HG03196 (cell line): ENCODE data around the gene ASCL1.

Experiments
- ATAC-seq: cut with Tn5 transposase; IDR thresholded peaks from one replicate; pipeline ENCODE4 v1.9.1; 2021; ENCODE audit not compliant: unreplicated experiment

Gene ASCL1

GRCh38 chr12:102957339-102958050 is at the start of gene ASCL1:
Gene ASCL1 (plus strand): TSS chr12:102957674. CDS start chr12:102958245, 571 bp downstream.
- ATAC-seq, result no peak

DNA sequence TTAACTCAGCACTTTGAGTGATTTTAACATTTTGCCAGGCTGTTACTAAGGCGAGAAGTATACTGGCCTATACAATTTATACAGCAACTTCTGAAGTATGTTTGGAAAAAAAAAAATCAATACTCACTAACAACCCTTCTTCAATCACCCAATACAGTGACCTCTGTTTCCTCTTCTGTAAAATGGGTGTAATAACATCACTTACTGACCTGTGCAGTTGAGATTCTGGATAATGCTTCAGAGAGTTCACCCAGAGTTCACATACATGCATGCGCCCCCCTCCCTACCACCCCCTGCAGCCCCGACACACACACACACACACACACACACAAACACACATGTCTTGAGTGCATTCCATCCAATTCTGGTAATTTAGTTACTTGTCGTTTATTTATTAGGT is 49.6 kb upstream of the ASCL1 start:
- ATAC-seq, result no peak

DNA sequence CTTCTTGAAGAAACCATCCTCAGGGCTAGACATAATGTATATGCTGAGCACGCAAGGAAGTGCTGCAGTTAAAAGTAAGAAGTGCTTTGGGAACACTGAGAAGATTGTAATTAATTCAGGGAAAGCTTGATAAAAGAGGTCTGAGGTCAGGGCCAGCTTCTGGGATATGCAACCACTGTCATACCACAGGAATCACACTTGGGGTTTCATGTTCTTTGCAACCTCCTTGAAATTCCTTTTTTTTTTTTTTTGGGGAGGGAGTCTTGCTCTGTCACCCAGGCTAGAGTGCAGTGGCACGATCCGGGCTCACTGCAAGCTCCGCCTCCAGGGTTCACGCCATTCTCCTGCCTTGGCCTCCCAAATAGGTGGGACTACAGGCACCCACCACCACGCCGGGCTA is 47.3 kb upstream of the ASCL1 start:
- no peak for ATAC-seq

- ATAC-seq, result no peak
Measured at GRCh38 chr12:102910792-102911191, 46.7 kb upstream of the ASCL1 start.

DNA sequence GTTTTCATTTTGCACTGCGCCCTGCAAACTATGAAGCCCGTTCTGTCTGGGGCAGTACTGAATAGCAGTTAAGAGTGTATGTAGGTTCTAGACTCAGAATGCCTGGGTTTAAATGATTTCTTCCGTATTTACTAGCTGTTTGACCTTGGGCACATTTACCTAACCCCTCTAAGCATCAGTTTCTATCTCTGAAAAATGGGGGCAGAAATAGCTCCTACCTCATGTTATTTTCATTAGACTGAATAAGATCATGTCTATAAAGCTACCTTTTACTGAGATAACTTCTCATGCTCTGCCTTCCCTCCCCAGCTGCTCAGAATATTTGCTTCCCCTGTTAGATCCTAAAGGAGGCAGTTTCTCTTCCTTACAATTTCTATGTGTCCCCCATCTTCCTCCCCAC is 46.2 kb upstream of the ASCL1 start:
- no peak for ATAC-seq

- no peak for ATAC-seq
Measured at GRCh38 chr12:102912258-102912657, 45.2 kb upstream of the ASCL1 start.

GRCh38 chr12:102913453-102914226 is 43.8 kb upstream of the ASCL1 start:
- ATAC-seq, result no peak

DNA sequence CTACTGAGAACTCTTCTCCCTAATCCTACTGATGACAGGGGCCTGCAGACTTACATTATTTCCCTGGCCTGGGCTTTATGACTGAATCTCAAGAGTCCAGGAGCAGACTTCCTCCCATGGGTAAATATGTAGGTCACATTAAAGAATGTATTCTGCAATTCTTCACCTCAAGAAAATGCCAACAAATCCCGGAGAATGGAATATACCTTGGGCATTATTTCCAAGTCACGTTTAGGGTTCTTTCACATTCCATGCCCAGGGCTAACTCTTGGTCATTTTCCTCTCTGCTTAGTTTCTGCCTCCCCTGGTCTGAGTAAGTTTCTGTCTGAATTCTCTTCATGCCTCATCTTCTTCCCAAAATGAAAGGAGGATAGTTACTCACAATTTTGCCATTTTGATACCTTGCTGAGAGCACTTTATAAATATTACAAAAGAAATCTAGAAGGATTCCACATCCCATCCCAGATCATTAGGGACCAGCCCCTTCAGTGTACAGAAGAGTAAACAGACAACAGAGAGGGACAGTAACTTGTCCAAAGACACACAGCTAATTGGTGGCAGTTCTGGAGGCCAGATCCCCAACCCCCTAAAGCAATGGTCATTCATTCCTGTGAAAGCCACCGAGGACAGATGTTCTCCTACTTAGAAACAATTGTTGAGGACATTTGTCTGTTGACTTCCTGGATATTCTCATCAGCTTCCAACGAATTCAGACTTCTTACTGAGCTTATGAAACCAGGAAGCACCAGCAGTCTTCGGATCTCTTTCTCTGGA is 41.0 kb upstream of the ASCL1 start:
- ATAC-seq, result no peak

GRCh38 chr12:102917026-102917787 is 40.3 kb upstream of the ASCL1 start, which contains the start of gene PAH:
Gene PAH (minus strand): TSS chr12:102917244. CDS start chr12:102917130, 114 bp downstream.
- peak; percentile 50 for ATAC-seq

GRCh38 chr12:102918840-102919239 is 38.6 kb upstream of the ASCL1 start:
- no peak for ATAC-seq

GRCh38 chr12:102920271-102920670 is 37.2 kb upstream of the ASCL1 start:
- ATAC-seq, result no peak

GRCh38 chr12:102921240-102921639 is 36.2 kb upstream of the ASCL1 start:
- no peak for ATAC-seq

DNA sequence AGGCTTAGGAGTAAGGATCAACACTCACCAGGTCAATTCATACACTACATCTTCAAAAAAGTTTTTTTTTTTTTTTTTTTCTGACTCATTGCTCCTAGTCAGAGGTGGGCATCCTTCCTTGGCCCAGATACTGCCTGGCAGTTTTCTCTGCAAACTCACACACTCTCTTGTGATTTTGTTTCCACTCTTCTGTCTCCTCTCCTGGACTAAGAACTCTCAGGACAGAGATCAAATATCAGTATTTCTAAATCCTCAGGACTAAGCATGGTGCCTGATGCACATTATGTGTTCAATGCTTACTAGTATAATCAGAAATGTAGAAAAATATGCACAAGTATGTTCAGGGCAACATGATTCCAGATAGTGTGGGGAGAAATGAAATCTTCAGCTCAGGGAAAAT is 30.3 kb upstream of the ASCL1 start:
- ATAC-seq, result no peak

DNA sequence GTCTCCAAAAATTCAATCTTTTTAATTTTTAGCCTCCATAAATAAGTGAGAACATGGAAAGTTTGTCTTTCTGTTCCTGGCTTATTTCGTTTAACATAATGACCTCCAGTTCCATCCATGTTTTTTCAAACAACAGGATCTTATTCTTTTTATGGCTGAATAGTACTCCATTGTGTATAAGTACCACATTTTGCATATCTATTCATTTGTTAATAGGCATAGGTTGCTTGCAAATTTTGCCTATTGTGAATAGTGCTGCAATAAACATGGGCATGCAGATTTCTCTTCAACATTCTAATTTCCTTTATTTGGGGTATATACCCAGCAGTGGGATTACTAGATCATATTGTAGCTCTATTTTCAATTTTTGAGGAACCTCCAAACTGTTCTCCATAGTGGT is 24.3 kb upstream of the ASCL1 start:
- ATAC-seq, result no peak

DNA sequence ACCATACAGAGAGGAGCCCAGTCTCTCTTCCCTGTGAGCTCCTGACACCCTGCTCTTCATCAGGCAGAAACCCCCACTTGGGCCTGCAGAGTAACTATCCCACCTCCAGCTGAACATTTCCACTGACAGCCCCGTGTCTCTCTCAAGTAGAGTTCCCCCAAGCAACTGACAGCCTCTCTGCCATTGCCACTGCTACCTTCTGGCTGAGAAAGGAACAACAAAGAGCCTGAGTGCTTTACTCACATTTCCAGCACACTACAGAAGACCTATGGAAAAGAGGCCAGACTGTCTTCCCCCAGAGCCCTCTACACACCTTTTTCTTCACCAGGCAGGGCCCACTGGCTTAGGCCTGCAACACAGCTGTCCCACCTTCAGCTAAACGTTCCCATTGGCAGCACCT is 18.4 kb upstream of the ASCL1 start:
- ATAC-seq, result no peak

- no peak for ATAC-seq
Measured at GRCh38 chr12:102939670-102940222, 17.7 kb upstream of the ASCL1 start.

GRCh38 chr12:102946042-102946441 is 11.4 kb upstream of the ASCL1 start:
- ATAC-seq, result no peak

DNA sequence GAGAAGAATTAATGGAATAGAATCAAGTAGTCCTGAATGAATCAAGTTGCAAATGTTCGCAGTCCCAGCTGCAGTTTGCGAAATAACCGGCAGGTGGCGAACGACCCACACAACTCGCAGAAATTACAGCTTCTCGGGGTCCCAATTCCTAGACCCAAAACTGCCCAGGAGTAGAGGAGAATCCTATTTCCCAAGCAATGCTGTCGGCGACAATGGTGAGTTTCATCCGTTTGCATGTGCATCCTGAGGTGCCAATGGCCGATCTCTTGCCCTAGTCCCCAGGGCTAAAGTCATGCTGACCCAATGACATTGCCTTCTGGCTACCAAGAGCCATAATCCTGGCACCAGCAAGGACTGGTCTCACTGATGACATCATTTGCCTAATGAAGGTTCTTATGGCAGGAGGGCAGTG is 8.5 kb upstream of the ASCL1 start:
- no peak for ATAC-seq

GRCh38 chr12:102950107-102950949 is 7.1 kb upstream of the ASCL1 start:
- ATAC-seq, result no peak
